Adrenal gland (tissue), 12 donors: Measurements from ENCODE around the gene HCFC1. TPM values are rescaled to one million over a fixed set of nuclear protein-coding genes. Genes with fewer than 3 reads are reported as not detected.
A peak's percentile ranks its signal among the peaks of the same experiment; 100 is the strongest.

Source experiments
- DNase-seq, 7 donors: peaks; one replicate each; pipeline ENCODE4 v3.0.0-alpha.2; 2019 to 2020
- H3K27ac ChIP-seq, 5 donors: fragments of 200-600 bp; sonication (generic) in 4 of 5; 1 replicate in 3 of 5; 2 replicates in 2 of 5; pipeline versions ENCODE4 v1.5.1 to v1.8.0; 2016 to 2020; ENCODE audit warnings: mild to moderate bottlenecking in 1 of 5
- H3K27me3 ChIP-seq: fragments of 200-600 bp; 2 replicates; pipeline ENCODE4 v1.8.0; 2021
- H3K36me3 ChIP-seq, 2 donors: fragments of 200-600 bp; replicated peaks in 1 of 2; 1 replicate in 1 of 2; 2 replicates in 1 of 2; pipeline versions ENCODE4 v1.5.1 to v1.8.0; 2018 to 2022
- H3K4me1 ChIP-seq, 2 donors: fragments of 200-600 bp; replicated peaks in 1 of 2; 1 replicate in 1 of 2; 2 replicates in 1 of 2; pipeline versions ENCODE4 v1.5.1 to v1.8.0; 2018 to 2021
- H3K4me3 ChIP-seq, 4 donors: fragments of 200-600 bp; sonication (generic) in 3 of 4; one replicate each; pipeline ENCODE4 v1.5.1; 2016 to 2018
- H3K9me3 ChIP-seq, 3 donors: fragments of 200-600 bp; sonication (generic) in 1 of 3; replicated peaks in 1 of 3; 1 replicate in 2 of 3; 2 replicates in 1 of 3; pipeline versions ENCODE4 v1.5.1 to v1.8.0; 2016 to 2021
- POLR2A ChIP-seq, 2 donors: fragments of 450-650 bp; IDR thresholded peaks; one replicate each; pipeline ENCODE4 v1.6.1; 2017; ENCODE audit warnings: antibody characterized with exemption in 2 of 2, mild to moderate bottlenecking in 2 of 2, moderate library complexity in 1 of 2
- WGBS, 4 donors: extraction: QIAGEN DNeasy Blood & Tissue Kit in 2 of 4; methylation state at CpG; one replicate each; pipeline versions ENCODE4 v1.1.5 to v1.1.7; 2013 to 2017; 5-methylcytosine and 5-hydroxymethylcytosine counted together
- intact Hi-C, 2 donors: fragments of 100-400 bp; cut with DNase I; formaldehyde crosslinking; loops; one replicate each; pipeline versions ENCODE4 v1.14.1 to v1.15.0; 2022 to 2023
- polyA plus RNA-seq, 3 donors: library from polyadenylated mRNA; stranded (reverse); fragments of 200-250 nt in 2 of 3; fragments of 350-450 nt in 1 of 3; fragmentation: Illumina TruSeq in 1 of 3; extraction: RNeasy Lipid Tissue Mini Kit (QIAGEN cat#74804) in 1 of 3; gene quantifications; one replicate each; pipeline ENCODE4 v1.2.3, GENCODE V29; 2013 to 2014
- total RNA-seq, 9 donors: library from RNA; depleted of rRNA in 4 of 9; stranded (reverse); fragments of >200 nt in 4 of 9; fragments of 120-200 nt in 1 of 9; fragmentation: NEBNext Ultra II Directional in 1 of 9; extraction: Animal tissue kit (Norgen Biotek cat#: 25700) in 1 of 9; gene quantifications; one replicate each; pipeline versions ENCODE4 v1.1.0 to v1.2.4, GENCODE V29; 2013 to 2023
- TF ChIP-seq, protein P1 (sequence below), 6 experiments: fragments of 450-650 bp in 4 of 6; fragments of 200-600 bp in 2 of 6; sonication (generic) in 1 of 6; IDR thresholded peaks; 1 replicate in 5 of 6; 2 replicates in 1 of 6; pipeline versions ENCODE4 v1.5.1 to v1.8.0; 2016 to 2021; ENCODE audit warnings: antibody characterized with exemption in 6 of 6, mild to moderate bottlenecking in 2 of 6, moderate library complexity in 1 of 6
- donor health status: healthy with polysubstance abuse.
- donor health status: Bipolar disorder and iron deficiency.
- donor health status: DM: yes; HTN: yes; CAD: no.
- donor health status: DM: no; HTN: no; CAD: no.
- donor health status: DM: no; HTN: no; CAD: no.
- donor health status: DM: yes; HTN: yes; CAD: no.

Gene HCFC1
- total and polyA plus RNA-seq, 12 donors: 9.2 to 77.1 (median 54.0) TPM

GRCh38 chrX:154008521-154008920, 36.9 kb upstream of the HCFC1 start:
- intact Hi-C loops: no loop called here
- Histone ChIP-seq H3K27ac (no peak overlapping the region), H3K4me1 (peaks cover 0 to 11% of the 10 kb centered on the region in 2 donors), H3K36me3 (no peaks in the 10 kb centered on the region), H3K27me3 (no peaks in the 10 kb centered on the region), H3K4me3 (no peak overlapping the region), H3K9me3 (no peaks in the 10 kb centered on the region)
- TF ChIP-seq, protein P1, sequence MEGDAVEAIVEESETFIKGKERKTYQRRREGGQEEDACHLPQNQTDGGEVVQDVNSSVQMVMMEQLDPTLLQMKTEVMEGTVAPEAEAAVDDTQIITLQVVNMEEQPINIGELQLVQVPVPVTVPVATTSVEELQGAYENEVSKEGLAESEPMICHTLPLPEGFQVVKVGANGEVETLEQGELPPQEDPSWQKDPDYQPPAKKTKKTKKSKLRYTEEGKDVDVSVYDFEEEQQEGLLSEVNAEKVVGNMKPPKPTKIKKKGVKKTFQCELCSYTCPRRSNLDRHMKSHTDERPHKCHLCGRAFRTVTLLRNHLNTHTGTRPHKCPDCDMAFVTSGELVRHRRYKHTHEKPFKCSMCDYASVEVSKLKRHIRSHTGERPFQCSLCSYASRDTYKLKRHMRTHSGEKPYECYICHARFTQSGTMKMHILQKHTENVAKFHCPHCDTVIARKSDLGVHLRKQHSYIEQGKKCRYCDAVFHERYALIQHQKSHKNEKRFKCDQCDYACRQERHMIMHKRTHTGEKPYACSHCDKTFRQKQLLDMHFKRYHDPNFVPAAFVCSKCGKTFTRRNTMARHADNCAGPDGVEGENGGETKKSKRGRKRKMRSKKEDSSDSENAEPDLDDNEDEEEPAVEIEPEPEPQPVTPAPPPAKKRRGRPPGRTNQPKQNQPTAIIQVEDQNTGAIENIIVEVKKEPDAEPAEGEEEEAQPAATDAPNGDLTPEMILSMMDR (IDR thresholded peaks at IDR 0.05): no peak
- no peak for TF ChIP-seq POLR2A (IDR thresholded peaks at IDR 0.05)
- WGBS, 4 donors: 56 to 84% (median 71%) methylated on average over 4 of the region's 4 CpGs
- DNase-seq: no peak

DNA sequence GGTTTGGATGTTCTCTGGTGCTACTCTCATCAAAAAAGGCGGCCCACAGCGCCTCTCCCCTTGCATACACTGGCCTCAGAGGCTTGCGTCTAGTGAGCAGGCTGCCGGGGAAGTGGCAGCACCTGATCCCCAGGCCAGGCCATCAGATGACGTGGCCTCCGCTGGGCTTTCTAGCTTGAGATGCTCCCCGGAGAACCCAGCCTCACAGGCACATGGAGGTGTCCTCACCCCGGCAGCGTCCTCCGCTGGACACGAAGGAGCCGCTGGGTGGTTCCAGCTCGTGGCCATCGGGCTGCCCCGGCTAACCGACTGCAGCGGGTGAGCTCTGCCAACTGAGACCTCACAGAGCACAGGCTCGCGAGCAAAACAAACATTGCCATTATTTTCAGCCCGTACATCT, 35.3 kb upstream of the HCFC1 start:
- Histone ChIP-seq H3K4me3 (no peak overlapping the region), H3K9me3 (no peaks in the 10 kb centered on the region), H3K27me3 (no peaks in the 10 kb centered on the region), H3K27ac (no peak overlapping the region), H3K36me3 (no peaks in the 10 kb centered on the region), H3K4me1 (peaks cover 0 to 6% of the 10 kb centered on the region in 2 donors)
- intact Hi-C loops: no loop called here
- WGBS, 4 donors: 93 to 98% (median 96%) methylated on average over 11 to 20 of the region's 20 CpGs; no CpG with 5 or more reads in 1 of the 4 donors
- no peak for TF ChIP-seq POLR2A (IDR thresholded peaks at IDR 0.05)
- TF ChIP-seq, protein P1 (IDR thresholded peaks at IDR 0.05): no peak
- no peak for DNase-seq

DNA sequence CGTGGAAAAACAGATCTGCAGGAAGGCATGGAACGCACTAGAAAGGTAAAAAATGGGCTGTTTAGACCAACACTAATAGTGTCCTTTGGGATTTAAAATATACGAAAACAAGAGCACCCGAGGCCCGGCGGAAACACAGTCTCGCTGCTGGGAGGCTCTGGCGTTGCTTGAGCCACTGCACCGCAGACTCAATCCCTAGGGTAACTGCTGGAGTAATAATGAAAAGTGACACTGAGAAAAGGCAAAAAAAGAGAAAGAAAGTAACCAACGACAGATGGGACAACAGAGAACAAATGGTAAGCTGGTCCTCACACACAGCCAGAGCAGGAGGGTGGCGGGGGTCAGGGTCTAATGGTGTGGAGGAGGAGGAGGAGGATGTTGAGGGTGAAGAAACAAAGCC, 32.7 kb upstream of the HCFC1 start:
- no peak for DNase-seq
- TF ChIP-seq, protein P1 (IDR thresholded peaks at IDR 0.05): no peak
- TF ChIP-seq POLR2A (IDR thresholded peaks at IDR 0.05): no peak
- Histone ChIP-seq H3K36me3 (no peaks in the 10 kb centered on the region), H3K9me3 (no peaks in the 10 kb centered on the region), H3K27me3 (no peaks in the 10 kb centered on the region), H3K4me3 (no peak overlapping the region), H3K4me1 (peaks cover 0 to 6% of the 10 kb centered on the region in 2 donors), H3K27ac (no peak overlapping the region)
- 80 to 87% (median 82%) methylated on average over 11 of the region's 11 CpGs for WGBS, 4 donors
- intact Hi-C loops: no loop called here

GRCh38 chrX:154002215-154002719, 30.6 kb upstream of the HCFC1 start:
- Histone ChIP-seq H3K4me3 (no peak overlapping the region), H3K36me3 (no peaks in the 10 kb centered on the region), H3K27me3 (no peaks in the 10 kb centered on the region), H3K4me1 (peaks cover 0 to 6% of the 10 kb centered on the region in 2 donors), H3K9me3 (no peaks in the 10 kb centered on the region), H3K27ac (peak overlapping the region in 4 of 5 donors; percentile 17 to 71 (median 44))
- TF ChIP-seq, protein P1 (IDR thresholded peaks at IDR 0.05): no peak
- no peak for TF ChIP-seq POLR2A (IDR thresholded peaks at IDR 0.05)
- WGBS, 4 donors: 61 to 86% (median 73%) methylated on average over 8 to 17 of the region's 17 CpGs
- intact Hi-C loops: no loop called here
- DNase-seq: peak in 6 of 7 donors; percentile 58 to 84 (median 74)
